GM12875 (cell line): Measurements from ENCODE around the gene TBX21.

Source experiments
- H3K4me3 ChIP-seq: one replicate; pipeline ENCODE4 v1.5.1; 2011; ENCODE audit warnings: low read depth, low read length, control low read depth
- TF ChIP-seq, protein P1 (sequence below): IDR thresholded peaks from 2 replicates; pipeline ENCODE4 v1.5.1; 2011; ENCODE audit warnings: low read depth, mild to moderate bottlenecking, control low read depth, inconsistent platforms, low read length, moderate library complexity, borderline replicate concordance; ENCODE audit not compliant: insufficient read depth

The TBX21 gene

DNA sequence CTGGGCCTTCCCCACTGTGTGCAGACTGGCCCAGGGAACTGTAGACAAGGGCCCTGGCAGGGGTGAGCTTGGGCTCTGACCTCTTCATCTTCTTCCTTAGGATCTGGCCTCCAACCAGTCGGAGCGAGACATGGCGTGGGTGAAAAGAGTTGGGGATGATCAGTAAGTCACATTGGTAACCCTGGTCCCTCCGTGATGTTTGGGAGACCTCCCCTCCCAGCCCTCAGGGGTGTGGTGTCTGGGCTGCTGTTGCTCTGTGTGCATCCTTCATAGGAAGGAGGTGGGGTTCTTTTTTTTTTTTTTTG lies 33.5 kb upstream of the TBX21 start:
- H3K4me3 ChIP-seq = no peak overlapping the region
- TF ChIP-seq, protein P1, sequence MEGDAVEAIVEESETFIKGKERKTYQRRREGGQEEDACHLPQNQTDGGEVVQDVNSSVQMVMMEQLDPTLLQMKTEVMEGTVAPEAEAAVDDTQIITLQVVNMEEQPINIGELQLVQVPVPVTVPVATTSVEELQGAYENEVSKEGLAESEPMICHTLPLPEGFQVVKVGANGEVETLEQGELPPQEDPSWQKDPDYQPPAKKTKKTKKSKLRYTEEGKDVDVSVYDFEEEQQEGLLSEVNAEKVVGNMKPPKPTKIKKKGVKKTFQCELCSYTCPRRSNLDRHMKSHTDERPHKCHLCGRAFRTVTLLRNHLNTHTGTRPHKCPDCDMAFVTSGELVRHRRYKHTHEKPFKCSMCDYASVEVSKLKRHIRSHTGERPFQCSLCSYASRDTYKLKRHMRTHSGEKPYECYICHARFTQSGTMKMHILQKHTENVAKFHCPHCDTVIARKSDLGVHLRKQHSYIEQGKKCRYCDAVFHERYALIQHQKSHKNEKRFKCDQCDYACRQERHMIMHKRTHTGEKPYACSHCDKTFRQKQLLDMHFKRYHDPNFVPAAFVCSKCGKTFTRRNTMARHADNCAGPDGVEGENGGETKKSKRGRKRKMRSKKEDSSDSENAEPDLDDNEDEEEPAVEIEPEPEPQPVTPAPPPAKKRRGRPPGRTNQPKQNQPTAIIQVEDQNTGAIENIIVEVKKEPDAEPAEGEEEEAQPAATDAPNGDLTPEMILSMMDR = no peak

DNA sequence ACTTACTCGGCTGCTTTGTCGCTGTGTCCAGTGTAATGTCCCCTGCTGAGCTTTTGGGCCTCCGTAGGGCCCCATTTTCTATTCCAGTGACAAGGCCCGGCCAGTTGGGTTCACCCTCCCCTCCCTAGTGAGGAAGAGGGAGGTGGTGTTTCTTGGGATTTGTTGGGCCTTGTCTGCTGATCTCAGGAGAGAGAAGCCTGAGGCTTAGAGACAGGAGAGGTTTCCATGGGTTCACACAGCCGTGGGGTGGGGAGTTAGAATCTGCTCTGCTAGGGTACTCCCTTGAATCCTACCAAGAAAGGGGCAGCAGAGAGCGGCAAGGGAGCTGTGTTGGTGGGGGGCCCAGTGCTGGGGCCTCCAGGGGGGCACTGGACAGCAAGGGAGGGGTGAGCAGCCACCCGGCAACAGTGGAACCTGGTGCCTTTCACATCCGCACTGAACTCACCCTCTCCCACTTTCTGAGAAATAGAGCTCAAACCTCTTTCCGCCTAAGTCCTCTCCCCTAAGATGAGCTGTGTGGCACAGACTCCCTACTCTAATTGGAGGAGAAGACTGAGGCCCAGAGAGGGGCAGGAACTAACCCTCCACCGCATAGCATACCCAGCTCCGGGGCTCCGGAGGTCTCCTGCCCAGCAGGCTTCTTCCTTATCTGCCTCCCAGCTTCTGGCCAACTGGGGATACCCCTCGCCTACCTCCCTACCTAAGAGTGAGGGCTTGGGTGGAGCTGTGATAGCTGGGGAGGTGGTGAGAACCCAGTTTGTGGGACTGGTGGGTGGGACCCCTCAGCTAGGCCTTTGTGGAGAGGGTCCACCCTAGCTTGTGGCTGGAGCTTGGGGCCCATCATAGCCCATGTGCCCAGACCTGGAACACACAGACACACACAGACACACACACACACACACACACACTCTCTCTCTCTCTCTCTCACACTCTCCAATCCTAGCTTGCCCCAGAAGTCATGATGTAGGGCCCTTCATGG lies 32.3 kb upstream of the TBX21 start:
- no peak overlapping the region for H3K4me3 ChIP-seq

DNA sequence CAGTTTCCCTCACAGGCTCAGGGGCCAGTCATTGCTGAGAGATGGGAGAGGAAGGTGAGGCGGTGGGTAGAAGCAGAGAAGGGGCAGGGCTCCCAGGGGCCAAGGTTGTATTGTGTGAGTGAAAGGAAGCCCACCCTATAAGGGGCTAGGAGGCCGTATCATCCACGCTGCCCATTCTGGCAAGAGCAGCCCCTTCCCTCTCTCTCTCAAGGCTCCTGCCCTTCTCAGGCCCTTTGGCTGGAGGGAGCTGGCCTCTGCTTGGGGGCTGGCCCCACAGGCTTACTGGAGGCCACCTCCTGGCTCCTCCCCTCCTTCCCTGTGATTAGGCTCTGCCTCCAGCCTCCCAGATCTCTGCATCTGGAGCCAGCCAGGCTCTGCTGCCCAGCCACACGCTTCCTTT lies 31.4 kb upstream of the TBX21 start:
- H3K4me3 ChIP-seq = no peak overlapping the region
- TF ChIP-seq, protein P1 = no peak

More for the DNA sequence above, 32.3 kb upstream of the TBX21 start:
- TF ChIP-seq, protein P1 = no peak

DNA sequence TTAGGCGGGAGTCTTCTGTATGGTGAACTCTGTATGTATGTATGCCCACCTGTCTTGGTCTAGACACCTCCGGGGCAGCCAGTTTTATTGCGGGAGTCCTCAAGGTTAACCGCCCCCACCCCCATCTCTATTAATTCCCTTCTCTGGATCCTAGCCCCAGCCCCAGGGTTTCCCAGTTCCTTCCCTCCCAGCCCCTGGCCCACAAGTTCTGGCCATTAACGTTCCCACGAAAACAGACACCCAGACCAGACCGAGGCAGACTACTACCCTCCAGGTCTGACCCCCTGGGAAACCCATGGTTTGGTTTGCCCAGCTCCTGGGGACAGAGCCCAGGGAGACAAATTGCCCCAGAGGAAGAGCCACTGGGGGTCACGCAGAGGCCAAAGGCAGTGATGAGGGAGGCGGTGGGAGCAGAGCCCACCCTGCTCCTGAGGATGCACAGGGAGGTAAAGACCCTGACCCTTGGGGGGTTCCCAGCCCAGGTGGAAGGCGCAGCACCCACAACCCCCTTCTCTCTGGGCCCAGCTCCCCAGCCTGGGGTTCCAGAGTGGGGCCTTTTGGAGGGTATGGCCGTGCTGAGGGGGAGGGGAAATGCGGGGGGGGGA lies 30.5 kb upstream of the TBX21 start:
- TF ChIP-seq, protein P1 = no peak
- no peak overlapping the region for H3K4me3 ChIP-seq

DNA sequence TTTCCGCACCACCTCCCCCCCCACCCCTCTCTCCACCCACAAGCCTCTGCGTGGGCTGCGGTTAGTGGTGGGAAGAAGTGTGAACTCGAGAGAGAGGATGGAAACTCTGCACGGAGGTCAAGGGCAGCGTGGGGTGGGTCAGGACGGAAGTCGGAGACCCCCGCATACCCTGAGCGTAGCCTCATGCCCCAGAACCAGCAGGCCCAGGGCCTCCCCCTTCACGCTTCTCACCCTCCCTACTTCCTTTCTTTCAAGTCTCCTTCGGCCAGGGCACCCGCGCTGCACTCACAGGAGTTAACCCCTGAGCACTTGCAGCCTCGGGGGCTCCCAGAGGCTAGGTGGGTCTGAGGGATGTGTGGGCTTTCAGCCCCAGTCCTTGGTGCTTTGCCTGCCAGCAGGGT lies 29.8 kb upstream of the TBX21 start:
- TF ChIP-seq, protein P1 = no peak
- no peak overlapping the region for H3K4me3 ChIP-seq

DNA sequence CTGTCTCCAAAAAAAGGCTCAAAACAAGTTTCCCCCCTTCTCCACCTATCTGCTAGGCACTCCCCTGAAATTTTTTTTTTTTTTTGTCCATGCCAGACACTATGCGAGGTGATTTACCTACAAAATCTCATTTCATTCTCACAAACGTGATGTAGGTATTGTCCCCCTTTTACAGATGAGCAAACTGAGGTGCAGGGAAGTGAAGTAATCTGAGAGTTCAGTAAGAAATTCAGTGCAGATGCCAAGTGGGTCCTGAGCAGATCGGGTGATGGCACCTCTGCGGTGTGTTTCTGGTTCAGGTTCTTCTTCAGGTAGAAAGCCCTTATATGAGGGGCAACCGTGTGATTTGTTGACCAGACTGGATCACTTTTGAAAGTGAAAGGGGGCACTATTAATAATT lies 29.4 kb upstream of the TBX21 start:
- H3K4me3 ChIP-seq = no peak overlapping the region
- TF ChIP-seq, protein P1 = no peak

DNA sequence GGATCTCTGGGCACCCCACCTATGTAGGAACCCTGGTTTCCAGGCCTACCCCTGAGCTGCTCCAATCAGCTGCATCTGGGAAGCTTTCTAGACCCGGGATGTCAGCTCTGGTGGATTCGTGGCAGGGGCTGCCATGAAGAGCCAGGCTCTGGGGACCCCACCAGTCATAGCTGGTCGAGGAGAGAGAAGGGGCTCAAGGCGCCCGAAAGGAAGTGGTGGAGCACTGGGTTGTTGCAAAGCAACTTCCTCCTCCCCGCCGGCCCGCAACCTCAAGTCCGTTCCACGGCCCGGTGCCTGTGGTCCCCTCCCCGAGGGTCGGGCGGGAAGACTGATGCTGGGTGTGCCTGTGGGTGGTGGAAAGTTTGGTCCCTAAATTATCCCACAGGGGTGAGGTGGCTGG lies 28.9 kb upstream of the TBX21 start:
- no peak overlapping the region for H3K4me3 ChIP-seq
- TF ChIP-seq, protein P1 = no peak
